BLaER1 treated with 17β-estradiol and CSF1 and Interleukin-3, amounts not matched to agents 10 nM and 100 nM (cell line): ENCODE measurements around the gene ZKSCAN3.
A peak's percentile ranks its signal among the peaks of the same experiment; 100 is the strongest.
"Not testable (repeated sequence)": the region's sequence is repeated elsewhere in the genome, so short reads cannot be mapped to it uniquely, and the experiment has no call there.

Experiments
- H3K27ac ChIP-seq, 11 experiments: shearing (Covaris generic); formaldehyde crosslinking; 2 replicates each; pipeline ENCODE4 v1.8.1; 2022
- H3K27me3 ChIP-seq, 11 experiments: shearing (Covaris generic); formaldehyde crosslinking; 2 replicates each; pipeline ENCODE4 v1.8.1; 2022
- H3K36me3 ChIP-seq, 11 experiments: shearing (Covaris generic); formaldehyde crosslinking; 2 replicates each; pipeline ENCODE4 v1.8.1; 2022
- H3K4me1 ChIP-seq, 10 experiments: shearing (Covaris generic); formaldehyde crosslinking; 2 replicates each; pipeline ENCODE4 v1.8.1; 2022
- H3K4me2 ChIP-seq, 11 experiments: shearing (Covaris generic); formaldehyde crosslinking; 2 replicates each; pipeline ENCODE4 v1.8.1; 2022
- H3K4me3 ChIP-seq, 10 experiments: shearing (Covaris generic); formaldehyde crosslinking; 2 replicates each; pipeline ENCODE4 v1.8.1; 2022
- H3K9ac ChIP-seq, 11 experiments: shearing (Covaris generic); formaldehyde crosslinking; 2 replicates each; pipeline ENCODE4 v1.8.1; 2022
- H3K9me3 ChIP-seq, 11 experiments: shearing (Covaris generic); formaldehyde crosslinking; replicated peaks in 1 of 11; 2 replicates each; pipeline ENCODE4 v1.8.1; 2022
- H4K20me1 ChIP-seq, 11 experiments: shearing (Covaris generic); formaldehyde crosslinking; 2 replicates each; pipeline ENCODE4 v1.8.1; 2022
- Cebpa-rat ChIP-seq, 11 experiments: shearing (Covaris generic); IDR thresholded peaks; 2 replicates each; pipeline ENCODE4 v1.8.1; 2022

Gene ZKSCAN3

GRCh38 chr6:28395918-28396317 lies 46.2 kb downstream of the ZKSCAN3 start:
- Histone ChIP-seq H3K4me2 (no peak overlapping the region), H3K9ac (no peak overlapping the region), H3K4me3 (no peak overlapping the region), H3K36me3 (peaks cover 10 to 22% (median 16%) of the 10 kb centered on the region in 11 experiments; a peak in 21 of 22 replicates), H3K27me3 (peaks cover 0 to 15% (median 9%) of the 10 kb centered on the region in 11 experiments; a peak in 12 of 22 replicates), H4K20me1 (no peaks in the 10 kb centered on the region), H3K27ac (no peak overlapping the region), H3K4me1 (peaks cover 0 to 15% (median 6%) of the 10 kb centered on the region in 10 experiments; a peak in 7 of 20 replicates), H3K9me3 (peaks cover 7 to 16% (median 12%) of the 10 kb centered on the region in 11 experiments; a peak in 21 of 22 replicates)
- no peak for TF ChIP-seq Cebpa-rat (IDR thresholded peaks at IDR 0.05)

GRCh38 chr6:28399350-28400121 lies 49.8 kb downstream of the ZKSCAN3 start, which contains the start of gene ZSCAN12:
Gene ZSCAN12, minus strand, starts transcription at chr6:28399747. Its CDS starts 1,342 bp downstream, at chr6:28398405.
- Histone ChIP-seq H3K9ac (peak within 1 kb of the TSS; percentile 71 to 82 (median 79)), H3K27me3 (peaks cover 0 to 15% (median 9%) of the 10 kb centered on the region in 11 experiments; a peak in 12 of 22 replicates), H3K9me3 (peaks cover 7 to 15% (median 10%) of the 10 kb centered on the region in 11 experiments; a peak in 19 of 22 replicates), H3K36me3 (no peaks in the 10 kb centered on the region; a peak in 1 of 22 replicates), H3K4me1 (peaks cover 0 to 15% (median 6%) of the 10 kb centered on the region in 10 experiments; a peak in 7 of 20 replicates), H3K27ac (peak within 1 kb of the TSS; percentile 56 to 81 (median 75)), H3K4me2 (peak within 1 kb of the TSS; percentile 39 to 78 (median 66)), H4K20me1 (no peaks in the 10 kb centered on the region), H3K4me3 (peak within 1 kb of the TSS; percentile 61 to 77 (median 69))
- no peak for TF ChIP-seq Cebpa-rat (IDR thresholded peaks at IDR 0.05)

- no peak for TF ChIP-seq Cebpa-rat (IDR thresholded peaks at IDR 0.05)
- H4K20me1 ChIP-seq: no peaks in the 10 kb centered on the region
- peak overlapping the region; percentile 71 to 82 (median 79); a peak in 21 of 22 replicates for H3K9ac ChIP-seq
- H3K4me1 ChIP-seq: peaks cover 0 to 15% (median 6%) of the 10 kb centered on the region in 10 experiments; a peak in 7 of 20 replicates
- H3K9me3 ChIP-seq: peaks cover 7 to 15% (median 10%) of the 10 kb centered on the region in 11 experiments; a peak in 19 of 22 replicates
- H3K36me3 ChIP-seq: no peaks in the 10 kb centered on the region; a peak in 1 of 22 replicates
- H3K4me2 ChIP-seq: peak overlapping the region; percentile 39 to 78 (median 66)
- peak overlapping the region; percentile 61 to 77 (median 69) for H3K4me3 ChIP-seq
- peaks cover 0 to 15% (median 9%) of the 10 kb centered on the region in 11 experiments; a peak in 12 of 22 replicates for H3K27me3 ChIP-seq
- H3K27ac ChIP-seq: peak overlapping the region; percentile 56 to 81 (median 75); a peak in 18 of 22 replicates
Observed at GRCh38 chr6:28400122-28400451, 50.3 kb downstream of the ZKSCAN3 start.

- Histone ChIP-seq H3K9ac (no peak overlapping the region), H3K9me3 (peaks cover 7 to 15% (median 10%) of the 10 kb centered on the region in 11 experiments; a peak in 19 of 22 replicates), H3K27ac (no peak overlapping the region), H3K4me3 (no peak overlapping the region), H3K4me2 (no peak overlapping the region), H4K20me1 (no peaks in the 10 kb centered on the region), H3K36me3 (no peaks in the 10 kb centered on the region; a peak in 1 of 22 replicates), H3K27me3 (peaks cover 0 to 15% (median 9%) of the 10 kb centered on the region in 11 experiments; a peak in 12 of 22 replicates), H3K4me1 (peaks cover 0 to 15% (median 6%) of the 10 kb centered on the region in 10 experiments; a peak in 7 of 20 replicates)
- no peak for TF ChIP-seq Cebpa-rat (IDR thresholded peaks at IDR 0.05)
Observed at GRCh38 chr6:28401172-28401571, 51.4 kb downstream of the ZKSCAN3 start.

GRCh38 chr6:28402197-28402596 lies 52.5 kb downstream of the ZKSCAN3 start:
- Histone ChIP-seq H3K9ac (no peak overlapping the region), H3K4me1 (peaks cover 0 to 15% (median 4%) of the 10 kb centered on the region in 10 experiments; a peak in 5 of 20 replicates), H3K4me3 (no peak overlapping the region), H4K20me1 (no peaks in the 10 kb centered on the region), H3K27ac (no peak overlapping the region), H3K4me2 (no peak overlapping the region), H3K27me3 (peaks cover 0 to 15% (median 9%) of the 10 kb centered on the region in 11 experiments; a peak in 12 of 22 replicates), H3K9me3 (peaks cover 7 to 15% (median 10%) of the 10 kb centered on the region in 11 experiments; a peak in 19 of 22 replicates), H3K36me3 (no peaks in the 10 kb centered on the region)
- TF ChIP-seq Cebpa-rat (IDR thresholded peaks at IDR 0.05): no peak

GRCh38 chr6:28403923-28404322 lies 54.2 kb downstream of the ZKSCAN3 start:
- not testable (repeated sequence) for H3K4me3 ChIP-seq, H3K27ac ChIP-seq, H4K20me1 ChIP-seq, H3K9ac ChIP-seq, H3K4me2 ChIP-seq, H3K4me1 ChIP-seq, H3K36me3 ChIP-seq
- Histone ChIP-seq H3K27me3 (peaks cover 0 to 15% (median 9%) of the 10 kb centered on the region in 11 experiments; a peak in 12 of 22 replicates), H3K9me3 (peaks cover 7 to 15% (median 10%) of the 10 kb centered on the region in 11 experiments; a peak in 19 of 22 replicates)

- H3K4me1 ChIP-seq: no peaks in the 10 kb centered on the region
- H3K4me2 ChIP-seq: no peak overlapping the region
- no peak for TF ChIP-seq Cebpa-rat (IDR thresholded peaks at IDR 0.05)
- no peak overlapping the region for H3K4me3 ChIP-seq
- H3K27ac ChIP-seq: no peak overlapping the region
- H3K36me3 ChIP-seq: no peaks in the 10 kb centered on the region
- peaks cover 0 to 8% (median 0%) of the 10 kb centered on the region in 11 experiments; a peak in 5 of 22 replicates for H3K9me3 ChIP-seq
- H3K27me3 ChIP-seq: no peaks in the 10 kb centered on the region
- H4K20me1 ChIP-seq: no peaks in the 10 kb centered on the region
- no peak overlapping the region for H3K9ac ChIP-seq
Observed at GRCh38 chr6:28407401-28407800, 57.7 kb downstream of the ZKSCAN3 start.

GRCh38 chr6:28408076-28408802 lies 58.5 kb downstream of the ZKSCAN3 start:
- Histone ChIP-seq H3K4me1 (no peaks in the 10 kb centered on the region), H3K27me3 (no peaks in the 10 kb centered on the region), H3K4me2 (no peak overlapping the region), H3K27ac (no peak overlapping the region), H4K20me1 (no peaks in the 10 kb centered on the region), H3K4me3 (no peak overlapping the region), H3K36me3 (no peaks in the 10 kb centered on the region), H3K9ac (no peak overlapping the region), H3K9me3 (peaks cover 0 to 8% (median 0%) of the 10 kb centered on the region in 11 experiments; a peak in 6 of 22 replicates)
- TF ChIP-seq Cebpa-rat (IDR thresholded peaks at IDR 0.05): no peak

GRCh38 chr6:28410767-28411166 lies 61.0 kb downstream of the ZKSCAN3 start:
- Histone ChIP-seq H3K36me3 (no peaks in the 10 kb centered on the region), H3K27ac (no peak overlapping the region)
- no peak for TF ChIP-seq Cebpa-rat (IDR thresholded peaks at IDR 0.05)

More at GRCh38 chr6:28410767-28411166, 61.0 kb downstream of the ZKSCAN3 start:
- H3K4me2 ChIP-seq: no peak overlapping the region
- H3K9me3 ChIP-seq: peaks cover 0 to 17% (median 5%) of the 10 kb centered on the region in 11 experiments; a peak in 10 of 22 replicates
- H3K4me3 ChIP-seq: no peak overlapping the region
- no peaks in the 10 kb centered on the region for H3K4me1 ChIP-seq
- H3K27me3 ChIP-seq: no peaks in the 10 kb centered on the region
- H4K20me1 ChIP-seq: no peaks in the 10 kb centered on the region
- H3K9ac ChIP-seq: no peak overlapping the region
